ENCODE data around the gene FAM120B.

FAM120B gene

DNA sequence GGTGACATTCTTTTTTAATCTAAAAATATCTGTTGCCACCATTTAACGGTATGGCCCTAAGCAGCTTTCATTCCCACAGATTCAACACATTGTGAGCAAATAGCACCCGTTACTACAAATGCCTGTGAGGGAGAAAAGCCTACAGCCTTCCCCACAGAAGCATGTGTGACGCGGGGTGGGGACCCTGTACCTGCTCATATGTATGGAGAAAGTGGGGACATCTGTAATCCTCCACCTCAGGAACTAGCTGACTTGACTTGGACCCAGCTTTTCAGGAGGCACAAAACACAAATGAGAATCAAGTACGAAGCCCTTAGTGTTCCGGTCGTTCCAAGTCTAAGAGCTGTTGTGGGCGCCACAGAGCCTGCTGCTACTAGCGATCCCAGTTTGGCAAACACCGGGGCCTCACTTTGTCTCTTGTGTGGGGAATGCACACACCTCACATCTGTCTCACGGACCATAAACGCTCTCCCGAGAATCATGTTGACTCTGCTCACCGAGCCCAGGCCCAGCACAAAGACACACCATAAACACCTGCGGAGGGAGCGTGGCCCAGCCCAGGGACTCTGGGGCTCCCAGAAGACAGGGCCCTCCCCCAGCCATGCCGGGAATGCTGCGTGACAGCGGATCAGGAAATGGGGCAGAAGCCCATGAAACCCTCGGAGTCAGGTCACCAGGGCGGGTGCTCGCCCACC is 37.3 kb upstream of the FAM120B start:
- TF ChIP-seq GATA2 (IDR thresholded peaks at IDR 0.05; ENCODE audit: low read depth, low read length) (no peak), GATA3 (IDR thresholded peaks at IDR 0.05; ENCODE audit: low read depth, low read length) (no peak)

DNA sequence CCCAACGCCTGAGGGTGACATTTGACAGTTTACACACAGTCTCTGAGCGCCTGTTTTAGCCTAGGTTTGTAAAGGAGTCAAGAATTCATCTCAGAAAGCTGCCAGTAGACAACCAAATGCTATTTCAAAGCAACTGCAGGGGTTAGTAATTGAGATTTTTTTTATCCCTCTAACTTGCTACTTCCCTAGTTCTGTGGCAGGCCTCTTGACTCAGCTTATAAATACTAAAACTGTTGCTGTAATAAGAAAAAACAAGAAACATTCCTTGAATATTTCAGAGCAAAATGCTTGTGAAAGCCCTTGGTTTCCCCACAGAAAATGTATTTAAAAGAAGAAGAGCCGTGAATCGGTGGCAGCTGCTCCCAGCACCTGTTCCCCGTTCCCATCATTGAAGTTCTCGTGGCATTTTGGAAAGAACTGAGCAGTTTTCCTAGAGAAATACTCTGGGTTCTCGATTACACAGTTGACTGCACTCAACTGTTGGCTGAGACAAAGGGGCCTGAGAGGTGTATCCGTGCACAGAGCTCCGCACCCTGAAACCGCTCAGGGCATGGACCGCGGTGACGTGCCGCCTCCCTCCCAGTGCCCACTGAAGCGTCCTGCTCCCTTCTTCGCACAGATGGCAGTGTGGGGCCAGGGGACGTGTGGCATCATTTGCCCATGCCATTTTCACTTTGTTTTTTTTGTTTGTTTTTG is 36.6 kb upstream of the FAM120B start:
- TF ChIP-seq GATA3 (IDR thresholded peaks at IDR 0.05; ENCODE audit: low read depth, low read length) (no peak), GATA2 (IDR thresholded peaks at IDR 0.05; ENCODE audit: low read depth, low read length) (no peak)

DNA sequence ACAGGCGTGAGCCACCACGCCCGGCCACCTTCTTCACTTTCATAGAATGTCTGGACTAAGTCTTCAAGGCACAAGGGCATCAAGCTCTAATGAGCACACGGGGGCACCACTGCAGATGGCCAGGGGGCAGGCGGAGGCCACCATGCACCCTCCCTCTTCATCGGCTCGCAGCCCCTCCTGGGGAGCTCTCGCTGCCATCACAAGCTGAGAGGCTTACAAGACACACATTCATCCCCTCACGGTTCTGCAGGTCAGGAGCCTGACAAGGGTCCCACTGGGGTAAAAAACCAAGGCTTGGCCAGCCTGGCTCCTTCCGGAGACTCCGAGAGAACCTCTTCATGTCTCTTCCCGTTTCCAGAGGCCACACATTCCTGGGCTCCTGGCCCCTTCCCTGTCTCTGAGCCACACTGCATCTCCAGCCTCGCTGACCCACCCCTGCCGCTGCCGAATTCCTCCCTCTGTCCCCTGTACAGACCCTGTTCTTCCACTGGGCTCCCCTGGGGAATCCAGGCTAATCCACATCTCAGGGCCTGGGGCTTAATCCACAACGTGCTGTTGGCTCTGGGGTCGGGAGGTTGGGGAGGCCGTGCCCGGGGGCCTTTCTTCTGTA is 35.5 kb upstream of the FAM120B start:
- no peak for TF ChIP-seq GATA2 (IDR thresholded peaks at IDR 0.05; ENCODE audit: low read depth, low read length)
- TF ChIP-seq GATA3 (IDR thresholded peaks at IDR 0.05; ENCODE audit: low read depth, low read length), result no peak

DNA sequence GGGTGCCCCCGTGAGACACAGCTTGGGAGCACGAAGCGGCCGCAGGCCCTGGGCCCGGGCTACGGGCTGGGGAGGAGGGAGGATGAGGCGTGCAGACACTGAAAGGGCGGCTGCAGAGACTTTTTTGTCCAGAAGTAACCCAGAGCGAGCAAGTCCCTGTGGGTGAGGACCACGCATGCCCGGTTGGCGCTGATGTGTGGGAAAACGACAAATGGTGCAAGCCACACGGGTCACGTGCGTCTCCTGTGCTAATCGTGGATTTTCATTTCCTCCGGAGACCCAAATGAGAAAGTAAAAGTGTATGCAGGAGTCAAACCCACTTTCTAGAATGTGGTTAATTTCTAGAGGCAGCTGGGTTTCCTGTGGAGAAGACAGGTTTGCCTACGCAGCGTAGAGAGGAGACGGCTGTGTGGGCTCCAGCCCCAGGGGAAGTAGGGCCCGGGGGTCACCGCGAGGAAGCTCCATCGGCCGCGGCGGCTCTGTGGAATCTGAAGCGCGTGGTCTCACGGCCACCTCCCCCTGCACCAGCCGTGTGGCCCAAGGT is 34.7 kb upstream of the FAM120B start:
- TF ChIP-seq GATA2 (IDR thresholded peaks at IDR 0.05; ENCODE audit: low read depth, low read length), result no peak
- no peak for TF ChIP-seq GATA3 (IDR thresholded peaks at IDR 0.05; ENCODE audit: low read depth, low read length)

DNA sequence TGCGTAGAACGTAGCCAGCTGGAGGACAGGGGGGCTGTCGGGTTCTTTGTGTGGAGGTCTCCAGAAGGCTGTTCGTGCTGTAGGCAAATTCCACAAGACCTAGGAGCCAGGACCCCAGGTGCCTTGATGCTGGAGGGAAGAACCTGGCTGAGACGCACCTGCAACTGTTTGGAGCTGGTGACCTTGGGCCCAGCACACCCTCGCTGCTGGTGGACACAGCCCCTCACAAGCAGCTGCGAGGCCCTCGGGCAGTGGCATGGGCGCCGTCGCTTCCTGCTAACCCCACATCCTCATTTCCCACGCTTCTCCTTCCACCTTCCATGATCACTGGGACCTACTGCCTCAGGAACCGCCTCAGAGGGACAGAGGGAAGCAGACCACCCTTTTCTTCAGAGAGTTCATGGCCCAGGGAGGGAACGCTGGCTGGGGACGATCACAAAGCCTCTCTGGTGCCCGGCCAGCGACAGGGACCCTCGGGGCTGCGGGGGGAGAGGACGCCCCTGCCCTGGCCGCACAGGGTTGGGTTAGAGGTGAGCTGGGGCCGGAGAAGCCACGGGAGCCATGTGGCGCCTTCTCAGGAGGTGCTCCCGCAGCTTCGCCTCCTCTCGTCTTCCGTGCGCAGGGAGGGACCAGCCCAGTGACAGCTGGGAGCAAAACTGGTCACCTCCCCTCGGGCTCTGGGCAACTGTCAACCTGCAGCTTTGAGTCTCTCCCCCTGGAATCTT is 34.1 kb upstream of the FAM120B start:
- no peak for TF ChIP-seq GATA2 (IDR thresholded peaks at IDR 0.05; ENCODE audit: low read depth, low read length)
- TF ChIP-seq GATA3 (IDR thresholded peaks at IDR 0.05; ENCODE audit: low read depth, low read length), result no peak

DNA sequence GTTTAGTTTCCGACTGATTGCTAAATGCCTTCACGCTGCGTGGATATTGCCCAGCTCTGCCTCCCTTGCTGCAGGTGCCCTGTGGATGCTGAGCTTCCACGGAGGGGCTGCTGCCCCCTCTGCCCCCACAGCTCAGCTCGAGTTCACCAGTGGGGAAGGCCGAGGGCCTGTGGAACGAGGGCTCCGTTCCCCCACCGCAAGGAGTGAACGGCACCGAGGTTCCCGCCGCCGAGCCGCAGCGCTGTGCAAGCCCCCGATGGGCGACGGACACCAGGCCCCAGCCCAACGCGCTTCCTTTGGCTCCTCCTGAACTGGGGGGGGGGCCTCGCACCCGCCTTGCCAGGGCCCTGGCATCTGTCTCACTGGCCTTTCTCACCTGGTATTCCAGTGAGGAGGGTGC is 33.4 kb upstream of the FAM120B start:
- TF ChIP-seq GATA3 (IDR thresholded peaks at IDR 0.05; ENCODE audit: low read depth, low read length) (no peak), GATA2 (IDR thresholded peaks at IDR 0.05; ENCODE audit: low read depth, low read length) (no peak)

DNA sequence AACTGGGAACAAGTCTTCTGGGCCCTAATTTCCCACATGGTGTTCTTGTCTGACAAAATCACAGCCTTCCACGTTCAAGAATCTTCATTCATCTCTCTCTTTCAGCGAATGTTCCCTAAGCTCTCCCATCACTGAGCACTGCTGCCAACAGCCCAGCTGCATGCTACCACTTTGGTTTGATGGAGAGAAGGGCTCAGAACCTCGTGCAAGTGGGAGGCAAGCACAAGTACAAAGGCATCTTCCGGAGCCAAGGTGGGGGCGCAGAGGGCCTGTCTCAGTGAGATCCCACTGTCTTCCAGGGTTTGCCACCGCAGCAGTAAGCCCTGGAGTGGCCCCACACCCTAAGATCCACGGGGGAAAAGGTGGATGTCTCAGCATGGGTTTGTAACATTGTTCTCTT is 32.9 kb upstream of the FAM120B start:
- TF ChIP-seq GATA3 (IDR thresholded peaks at IDR 0.05; ENCODE audit: low read depth, low read length) (no peak), GATA2 (IDR thresholded peaks at IDR 0.05; ENCODE audit: low read depth, low read length) (no peak)

DNA sequence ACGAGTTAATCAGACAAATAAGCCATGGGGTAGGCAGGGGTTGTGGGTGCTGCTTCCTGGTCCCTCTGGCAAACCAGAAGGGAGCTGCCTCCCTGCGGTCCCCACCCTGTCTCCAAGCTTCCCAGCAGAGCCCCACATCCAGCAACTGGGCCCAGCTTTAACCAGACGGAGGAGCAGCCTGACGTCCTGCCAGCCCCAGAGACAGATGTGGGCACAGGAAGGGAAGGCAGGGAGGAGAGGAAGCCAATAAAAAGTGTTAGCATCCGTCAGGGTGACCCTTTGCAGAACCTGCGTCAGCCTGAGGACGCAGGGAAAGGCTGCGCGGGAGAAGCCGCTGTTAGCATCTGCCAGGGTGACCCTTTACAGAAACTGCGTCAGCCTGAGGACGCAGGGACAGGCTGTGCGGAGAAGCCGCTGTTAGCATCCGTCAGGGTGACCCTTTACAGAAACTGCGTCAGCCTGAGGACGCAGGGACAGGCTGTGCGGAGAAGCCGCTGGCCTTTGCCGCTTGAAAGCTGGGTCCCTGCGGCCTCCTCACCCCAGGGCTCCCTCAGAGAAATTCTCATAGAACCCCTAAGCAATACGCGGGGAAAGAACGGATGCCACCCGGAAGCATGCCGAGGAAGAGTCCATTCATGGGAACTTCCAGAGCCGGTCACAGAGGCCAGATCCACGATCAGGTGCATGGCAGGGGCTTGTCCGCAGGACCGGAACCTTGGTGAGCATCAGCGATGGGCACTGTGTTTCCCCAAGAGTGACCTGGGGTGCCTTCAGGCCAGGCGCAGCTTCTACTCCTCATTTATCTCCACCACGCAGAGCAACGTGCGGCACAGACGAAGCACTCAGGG is 31.6 kb upstream of the FAM120B start:
- TF ChIP-seq GATA3 (IDR thresholded peaks at IDR 0.05; ENCODE audit: low read depth, low read length) (no peak), GATA2 (IDR thresholded peaks at IDR 0.05; ENCODE audit: low read depth, low read length) (no peak)

DNA sequence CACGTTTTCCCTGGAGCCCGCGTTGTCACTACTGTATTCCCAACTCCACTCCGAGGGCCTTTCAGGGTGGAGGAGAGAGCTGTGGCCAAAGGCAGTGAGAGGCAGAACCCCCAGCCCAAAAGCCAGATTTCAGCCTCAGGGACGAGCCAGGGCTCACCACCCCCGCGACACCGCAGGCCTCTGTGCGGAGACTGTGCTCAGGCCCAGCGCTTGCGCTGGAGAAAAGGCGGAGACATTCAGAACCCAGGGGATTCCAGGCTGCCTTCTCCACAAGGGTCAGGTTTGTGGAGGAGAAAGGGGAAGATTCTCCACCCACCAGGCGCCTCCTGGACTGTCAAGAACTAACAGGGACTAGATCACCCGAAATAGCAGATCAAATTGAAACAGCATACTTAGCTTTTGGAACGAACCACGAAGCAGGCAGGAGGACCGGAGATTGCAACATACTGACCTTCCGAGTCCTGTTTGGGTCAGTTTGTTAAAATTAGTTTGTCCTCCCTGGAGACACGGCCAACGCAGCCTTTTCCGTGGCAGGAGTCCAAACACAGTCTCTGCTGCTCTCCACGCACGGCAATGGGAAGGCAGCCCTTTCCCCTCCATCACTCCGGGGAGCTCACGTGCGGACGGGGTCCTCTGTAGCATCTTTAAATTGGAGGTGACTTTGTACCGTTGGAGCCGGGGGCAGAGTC is 30.0 kb upstream of the FAM120B start:
- TF ChIP-seq GATA3 (IDR thresholded peaks at IDR 0.05; ENCODE audit: low read depth, low read length), result no peak
- TF ChIP-seq GATA2 (IDR thresholded peaks at IDR 0.05; ENCODE audit: low read depth, low read length), result no peak

DNA sequence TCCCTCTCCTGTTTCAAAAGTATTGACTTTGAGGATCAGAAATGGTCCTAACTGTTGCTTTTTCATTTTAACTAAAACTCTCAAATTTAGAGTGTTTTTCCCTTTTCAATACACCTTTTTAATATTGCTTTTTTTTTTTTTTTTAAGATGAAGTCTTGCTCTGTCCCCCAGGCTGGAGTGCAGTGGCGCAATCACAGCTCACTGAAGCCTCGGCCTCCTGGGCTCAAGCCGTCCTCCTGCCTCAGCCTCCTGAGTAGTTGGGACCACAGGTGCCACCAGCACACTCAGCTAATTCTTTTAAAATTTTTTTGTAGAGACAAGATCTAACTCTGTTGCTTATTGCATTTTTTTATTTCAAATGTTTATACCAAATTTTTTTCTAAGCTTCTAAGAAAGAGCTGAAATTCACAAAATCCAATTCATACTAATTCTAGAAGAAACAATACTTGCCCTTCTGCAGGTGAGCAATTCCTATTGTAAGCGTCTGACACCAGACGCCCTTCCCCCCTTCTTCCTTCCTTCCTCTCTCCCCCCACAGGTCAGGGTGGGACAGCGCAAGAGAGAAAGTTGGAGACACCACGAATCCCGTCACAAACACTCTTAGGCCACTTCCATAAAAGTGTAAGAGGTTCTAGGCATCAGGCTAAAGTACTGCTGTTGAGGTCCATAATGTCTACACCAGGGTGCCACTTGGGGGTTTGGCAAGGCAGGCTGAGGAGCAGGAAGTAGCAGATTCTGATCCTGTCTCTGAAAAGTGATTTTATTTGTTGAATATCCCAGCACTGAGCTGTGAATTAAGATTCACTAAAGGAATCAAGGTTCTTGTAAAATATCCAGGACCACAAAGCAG is 28.4 kb upstream of the FAM120B start:
- TF ChIP-seq GATA2 (IDR thresholded peaks at IDR 0.05; ENCODE audit: low read depth, low read length), result no peak

DNA sequence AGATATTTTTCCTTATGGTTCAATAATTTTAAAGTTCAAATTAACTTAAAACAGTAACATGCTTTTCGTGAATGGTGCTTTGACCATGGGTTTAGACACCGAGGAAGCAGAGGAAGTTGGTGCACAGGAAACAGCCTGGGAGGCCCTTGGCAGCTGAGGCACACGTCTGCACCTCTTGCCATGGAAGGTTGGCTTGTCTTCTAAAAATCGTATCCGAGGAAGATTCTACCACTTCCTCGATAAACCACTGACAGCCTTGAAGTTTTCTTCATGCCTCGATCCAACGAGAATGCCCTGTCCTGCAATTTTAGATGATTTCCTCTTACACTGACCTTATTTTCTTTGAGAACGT is 27.8 kb upstream of the FAM120B start:
- TF ChIP-seq GATA3 (IDR thresholded peaks at IDR 0.05; ENCODE audit: low read depth, low read length) (no peak), GATA2 (IDR thresholded peaks at IDR 0.05; ENCODE audit: low read depth, low read length) (no peak)

DNA sequence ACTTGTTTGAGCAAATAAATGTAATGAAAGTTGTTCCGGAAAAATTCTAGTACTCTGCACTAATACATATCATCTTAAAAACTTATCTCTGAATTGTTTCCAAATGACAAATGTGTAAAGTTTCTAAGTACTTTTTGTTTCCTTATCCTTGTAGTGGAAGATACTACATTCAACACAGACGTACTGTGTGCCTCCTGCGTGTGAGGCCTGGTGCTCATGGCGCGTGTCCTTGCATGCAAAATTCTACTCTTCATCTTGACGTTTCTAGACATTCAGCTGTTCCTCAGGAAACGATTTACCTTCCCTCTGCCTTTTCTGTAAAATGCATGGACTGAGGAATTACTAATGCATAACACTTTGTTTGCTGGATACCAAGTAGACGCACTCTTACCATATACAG is 27.1 kb upstream of the FAM120B start:
- TF ChIP-seq GATA2 (IDR thresholded peaks at IDR 0.05; ENCODE audit: low read depth, low read length) (no peak), GATA3 (IDR thresholded peaks at IDR 0.05; ENCODE audit: low read depth, low read length) (no peak)

Measured in SH-SY5Y (cell line).